Measurements from ENCODE around the gene SPTB. TPM values are rescaled to one million over a fixed set of nuclear protein-coding genes. Genes with fewer than 3 reads are reported as not detected.

The SPTB gene
- total RNA-seq, 1 experiment from 2014 or later = not detected

DNA sequence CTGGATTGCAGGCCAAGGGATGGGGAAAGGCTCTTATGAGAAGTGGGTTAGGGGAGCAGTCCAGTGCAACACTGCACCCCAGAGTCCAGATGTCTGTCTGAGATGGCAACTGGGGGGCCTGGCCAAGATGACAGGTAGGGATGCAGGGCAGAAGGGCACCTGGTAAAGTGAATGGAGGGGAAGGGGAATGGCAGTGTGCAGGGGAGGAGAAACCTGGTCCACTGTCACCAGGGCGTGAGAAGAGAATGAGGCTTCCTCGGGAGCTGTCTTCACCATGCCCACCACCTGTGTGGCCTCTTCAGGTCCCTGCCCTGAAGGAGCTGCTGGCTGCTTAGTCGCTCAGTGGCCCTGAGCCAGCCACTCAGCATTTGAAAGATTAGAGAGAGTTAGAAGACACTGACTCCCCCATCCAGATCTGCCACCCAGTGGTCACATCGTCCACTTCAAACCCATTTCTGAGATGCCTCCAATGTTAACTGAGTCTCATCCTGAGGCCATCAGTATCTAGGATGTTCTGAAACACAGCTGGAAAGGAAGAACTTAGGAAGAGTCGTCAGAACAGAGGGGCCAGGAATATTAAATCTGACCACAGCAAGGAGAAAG is 118.2 kb downstream of the SPTB start:
- in situ Hi-C loops (cut with HindIII; ENCODE audit: low sequenced_read_pairs) = no loop called here
- no peak for DNase-seq (ENCODE audit: low spot score)

DNA sequence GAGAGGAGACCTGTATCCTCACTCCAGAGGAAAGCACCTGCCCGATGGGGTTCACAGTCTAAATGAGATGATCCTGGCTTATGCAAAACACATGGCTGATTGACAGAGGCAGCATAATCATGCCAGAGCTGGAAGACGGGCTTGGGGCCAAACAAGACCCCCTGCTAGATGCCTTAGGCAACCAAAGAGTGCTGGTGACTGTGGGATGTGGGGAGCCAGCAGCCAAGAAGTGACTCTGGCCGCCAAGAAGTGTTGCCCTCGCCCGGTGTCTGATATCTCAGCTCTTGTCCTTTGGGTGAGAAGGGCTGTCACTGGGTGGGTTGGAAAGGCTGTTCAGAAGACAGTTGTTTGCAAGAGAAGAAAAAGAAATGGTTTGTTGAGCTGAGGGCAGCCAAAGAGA is 118.8 kb downstream of the SPTB start:
- in situ Hi-C loops (cut with HindIII; ENCODE audit: low sequenced_read_pairs) = no loop called here
- DNase-seq (ENCODE audit: low spot score) = no peak

DNA sequence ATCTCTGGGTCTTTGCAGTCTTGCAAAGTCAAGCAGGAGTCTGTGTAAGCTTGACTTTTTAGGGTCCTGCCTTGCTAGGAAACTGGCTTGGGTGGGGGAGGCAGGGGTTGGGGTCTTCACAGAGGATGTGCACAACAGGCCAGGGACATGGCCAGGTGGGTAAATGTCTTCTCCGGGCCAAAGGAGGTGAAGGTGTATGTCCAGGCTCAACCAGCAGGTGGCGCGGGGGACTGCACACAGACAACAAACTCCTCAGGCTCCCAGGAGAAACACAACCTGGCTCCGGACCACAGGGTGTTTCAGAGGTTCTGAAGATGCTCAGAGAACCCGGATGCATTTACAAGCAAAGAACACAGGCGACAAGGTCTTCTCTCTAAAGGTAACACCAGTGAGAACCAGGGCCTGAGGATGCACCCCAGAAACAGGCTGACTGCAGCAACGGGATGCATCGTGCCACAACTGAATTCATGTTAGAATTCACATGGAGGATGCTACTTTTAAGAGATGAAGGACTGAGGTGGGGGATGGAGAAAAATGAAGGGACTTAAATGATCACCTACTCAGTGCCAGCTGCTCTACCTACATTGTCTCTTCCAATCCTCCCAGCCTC is 119.5 kb downstream of the SPTB start:
- in situ Hi-C loops (cut with HindIII; ENCODE audit: low sequenced_read_pairs) = no loop called here
- DNase-seq (ENCODE audit: low spot score) = peak; percentile 77

DNA sequence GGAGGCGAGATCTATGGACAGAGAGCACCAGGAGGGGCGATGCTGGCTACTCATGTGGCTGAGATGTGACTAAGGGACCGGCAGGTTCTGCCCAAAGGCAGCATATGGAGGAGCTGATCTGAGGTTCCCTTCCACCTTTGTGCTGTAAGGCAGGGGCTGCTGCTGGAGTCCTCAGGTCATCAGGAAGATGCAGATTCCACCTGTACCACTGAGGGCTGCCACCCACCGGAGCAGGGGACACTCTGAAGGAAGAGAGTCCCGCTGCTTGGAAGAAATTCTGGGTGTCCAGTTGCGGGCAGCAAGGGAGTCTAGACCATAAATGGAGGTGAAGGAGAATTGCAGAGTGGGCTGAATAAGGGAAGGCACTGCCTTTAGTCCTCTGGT is 120.2 kb downstream of the SPTB start:
- DNase-seq (ENCODE audit: low spot score) = no peak
- in situ Hi-C loops (cut with HindIII; ENCODE audit: low sequenced_read_pairs) = loop anchor here (5.0 kb wide), 1 partner anchor 33 kb away; no protein-coding TSS in a partner anchor

DNA sequence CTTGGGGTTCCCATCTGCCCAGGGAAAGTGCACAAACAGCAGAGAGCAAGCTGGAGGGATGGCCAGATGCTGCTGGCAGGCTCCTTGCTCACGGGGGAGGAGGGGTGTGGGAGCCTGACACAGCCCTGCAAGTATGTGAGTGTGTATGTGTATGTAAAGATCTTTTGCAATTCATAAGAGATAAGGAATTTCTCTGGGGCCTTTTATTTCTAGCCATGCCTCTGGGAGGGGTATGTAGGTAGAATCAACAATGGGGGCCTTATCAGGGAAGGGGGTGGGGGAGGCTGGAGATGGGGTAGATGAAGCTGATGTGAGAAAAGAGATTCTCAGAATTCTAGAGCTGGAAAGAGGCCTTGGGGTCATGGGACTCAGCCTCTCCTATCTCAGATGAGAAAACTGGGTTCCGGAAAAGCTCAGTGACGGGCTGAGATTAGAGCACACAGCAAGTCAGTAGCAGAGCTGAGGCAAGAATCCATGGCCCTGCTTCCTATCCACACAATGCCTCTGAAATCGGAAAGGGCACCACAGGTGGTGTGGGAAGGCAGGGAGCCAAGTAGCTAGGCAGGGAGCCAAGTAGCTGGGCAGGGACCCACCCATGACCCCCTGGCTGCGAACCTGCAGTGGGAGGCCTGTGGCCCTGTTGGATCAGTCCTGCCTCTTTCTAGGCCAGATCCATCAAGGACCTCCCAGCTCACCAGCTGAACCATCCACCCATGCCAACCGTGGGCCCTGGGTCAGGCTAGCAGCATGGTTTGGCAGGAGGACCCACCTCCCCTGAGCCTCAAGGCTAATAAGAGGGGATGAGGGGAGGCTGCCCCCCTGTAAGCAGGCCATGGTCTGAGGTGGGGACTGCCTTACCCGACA is 120.8 kb downstream of the SPTB start:
- in situ Hi-C loops (cut with HindIII; ENCODE audit: low sequenced_read_pairs) = loop anchor here (5.0 kb wide), 1 partner anchor 33 kb away; no protein-coding TSS in a partner anchor
- no peak for DNase-seq (ENCODE audit: low spot score)

DNA sequence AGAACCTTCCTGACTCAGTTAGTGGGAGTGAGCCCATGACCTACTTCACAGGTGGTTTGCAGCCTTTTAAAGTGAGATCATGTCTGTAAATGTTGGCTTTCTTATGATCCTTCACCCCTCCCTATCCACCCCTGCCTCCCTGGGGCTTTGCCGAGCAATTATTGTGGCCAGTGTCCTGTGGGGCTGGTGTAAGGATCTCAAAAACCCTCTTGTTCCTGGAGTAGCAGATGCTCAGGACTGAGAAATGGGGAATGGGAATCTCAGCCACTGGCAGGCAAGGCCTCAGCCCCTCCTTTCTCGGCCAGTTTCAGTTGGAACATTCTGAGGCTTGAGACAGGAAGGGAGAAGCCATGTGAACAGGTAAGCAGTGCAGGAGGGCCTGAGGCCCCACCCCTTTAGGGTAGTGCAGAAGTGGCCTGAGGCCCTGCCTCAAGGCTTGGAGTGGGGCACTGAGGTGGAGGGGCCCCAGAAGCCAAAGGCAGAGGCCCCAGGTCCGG is 121.6 kb downstream of the SPTB start:
- no peak for DNase-seq (ENCODE audit: low spot score)
- in situ Hi-C loops (cut with HindIII; ENCODE audit: low sequenced_read_pairs) = loop anchor here (5.0 kb wide), 1 partner anchor 34 kb away; no protein-coding TSS in a partner anchor

DNA sequence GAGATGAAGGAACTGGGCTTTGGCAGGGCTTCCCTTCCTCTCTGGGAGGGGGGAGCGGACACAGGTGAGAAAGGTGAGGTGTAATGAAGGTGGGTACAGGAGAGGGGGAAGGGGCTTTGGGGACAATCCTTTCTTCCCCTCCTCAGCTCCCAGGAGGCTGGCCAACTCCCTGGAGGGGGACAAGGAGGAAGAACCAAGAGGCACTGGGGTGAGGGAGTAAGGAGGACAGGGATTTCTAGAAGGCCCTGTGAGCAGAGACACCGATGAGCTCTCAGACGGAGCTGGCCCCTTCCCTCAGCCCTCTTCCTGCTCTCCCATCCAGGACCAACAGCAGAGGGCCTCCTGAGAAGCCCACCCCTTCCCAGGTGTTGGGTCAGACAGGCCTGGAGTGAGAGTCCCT is 122.1 kb downstream of the SPTB start:
- no peak for DNase-seq (ENCODE audit: low spot score)
- in situ Hi-C loops (cut with HindIII; ENCODE audit: low sequenced_read_pairs) = loop anchor here (5.0 kb wide), 1 partner anchor 35 kb away; no protein-coding TSS in a partner anchor

DNA sequence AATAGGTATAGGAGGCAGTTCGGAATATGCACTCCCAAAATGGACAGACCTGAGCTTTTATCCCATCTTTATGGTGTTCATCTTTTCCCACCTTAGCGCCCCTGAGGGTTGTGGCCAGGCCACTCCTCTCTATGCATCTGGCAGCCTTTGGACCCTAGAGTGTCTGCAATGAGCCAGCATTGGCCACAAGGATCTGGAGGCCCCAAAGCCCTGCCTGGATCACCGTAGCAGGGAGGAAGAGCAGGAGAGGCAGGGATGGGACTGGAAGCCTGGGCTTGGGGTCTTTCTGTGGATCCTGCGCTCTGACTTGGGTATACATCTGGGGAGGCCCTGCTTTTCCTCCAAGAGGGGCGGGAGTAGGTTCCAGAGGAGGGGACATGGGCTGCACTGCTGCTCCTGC is 123.0 kb downstream of the SPTB start:
- no peak for DNase-seq (ENCODE audit: low spot score)
- in situ Hi-C loops (cut with HindIII; ENCODE audit: low sequenced_read_pairs) = loop anchor here (5.0 kb wide), 1 partner anchor 36 kb away; no protein-coding TSS in a partner anchor

DNA sequence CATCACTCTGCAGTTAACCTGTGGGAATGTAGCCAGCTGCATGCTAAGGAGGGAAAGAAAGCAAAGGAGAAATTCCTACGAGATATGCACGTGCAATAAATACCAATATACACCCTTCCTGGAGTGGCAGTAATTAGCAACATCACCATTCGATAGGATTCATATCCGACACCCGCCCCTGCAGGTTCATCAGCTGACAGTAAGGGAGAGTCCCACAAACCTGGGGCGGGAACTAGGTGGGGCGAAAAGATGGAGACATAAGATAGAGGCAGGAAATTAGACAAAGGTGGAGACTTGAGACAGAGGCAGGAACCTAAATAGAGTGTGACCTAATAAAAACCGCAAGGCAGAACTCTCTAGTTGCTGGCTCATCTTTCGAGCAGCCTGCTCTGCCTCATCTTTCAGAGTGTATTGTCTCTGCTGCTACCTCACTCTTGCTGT is 123.9 kb downstream of the SPTB start:
- in situ Hi-C loops (cut with HindIII; ENCODE audit: low sequenced_read_pairs) = loop anchor here (5.0 kb wide), 1 partner anchor 36 kb away; no protein-coding TSS in a partner anchor
- DNase-seq (ENCODE audit: low spot score) = no peak

DNA sequence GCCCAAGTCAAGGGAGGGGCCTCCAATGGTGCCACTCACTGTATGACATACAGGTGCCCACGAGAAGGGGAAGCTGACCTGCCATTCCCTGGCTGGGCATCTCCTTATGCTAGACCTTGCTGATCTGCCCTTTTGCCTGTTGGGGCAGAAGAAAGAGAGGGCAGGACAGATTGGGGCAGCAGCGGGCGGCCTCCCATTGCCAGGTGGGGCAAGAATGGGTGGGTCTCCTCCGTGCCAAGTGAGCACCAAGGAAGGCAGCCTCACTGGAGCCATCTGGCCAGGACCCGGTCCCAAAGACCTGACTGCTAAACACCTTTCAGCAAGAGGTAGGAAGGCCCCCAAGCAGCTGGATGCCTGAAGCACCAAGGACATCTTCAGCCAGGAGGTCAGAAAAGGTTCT is 125.0 kb downstream of the SPTB start:
- in situ Hi-C loops (cut with HindIII; ENCODE audit: low sequenced_read_pairs) = loop anchor here (5.0 kb wide), 1 partner anchor 38 kb away; no protein-coding TSS in a partner anchor
- DNase-seq (ENCODE audit: low spot score) = no peak

DNA sequence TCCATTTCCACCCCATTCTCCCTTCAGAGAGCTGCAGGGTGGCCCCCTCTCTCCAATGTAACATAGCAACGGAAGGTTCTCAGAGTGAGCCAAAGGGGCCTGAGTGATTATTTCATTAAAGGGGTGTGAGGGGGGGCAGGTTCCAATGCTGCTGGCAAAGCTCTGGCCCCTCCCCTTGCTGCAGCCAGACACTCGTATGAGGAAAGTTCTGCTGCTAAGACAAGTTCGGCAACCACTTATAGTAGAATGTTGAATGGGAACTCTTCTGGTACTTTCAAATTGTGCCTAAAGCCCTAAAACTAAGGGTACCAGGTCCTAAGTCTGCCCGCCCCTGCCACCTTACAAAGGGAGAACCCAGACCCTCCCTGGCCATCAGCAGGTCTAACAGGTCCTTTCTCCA is 125.7 kb downstream of the SPTB start:
- DNase-seq (ENCODE audit: low spot score) = no peak
- in situ Hi-C loops (cut with HindIII; ENCODE audit: low sequenced_read_pairs) = no loop called here

DNA sequence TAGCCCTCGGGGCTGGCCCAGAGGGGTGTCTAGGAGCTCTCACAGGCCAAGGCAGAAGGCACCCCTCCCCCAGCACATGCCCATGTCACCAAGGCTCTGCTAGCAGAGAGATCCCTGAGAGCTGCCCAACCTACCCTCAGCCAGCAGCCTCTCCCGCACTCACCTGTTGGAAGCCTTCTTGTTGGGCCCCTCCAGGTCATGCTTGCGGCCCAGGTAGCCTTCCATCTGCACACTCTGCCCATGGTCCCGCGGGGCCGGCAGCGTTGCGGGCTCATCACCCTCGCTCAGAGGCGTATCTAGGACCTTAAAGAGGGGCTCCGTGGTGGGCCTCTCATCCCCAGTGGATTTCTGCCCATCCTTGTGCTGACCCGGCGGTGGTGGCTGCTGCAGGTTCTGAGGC is 126.3 kb downstream of the SPTB start:
- no peak for DNase-seq (ENCODE audit: low spot score)
- in situ Hi-C loops (cut with HindIII; ENCODE audit: low sequenced_read_pairs) = no loop called here

DNA sequence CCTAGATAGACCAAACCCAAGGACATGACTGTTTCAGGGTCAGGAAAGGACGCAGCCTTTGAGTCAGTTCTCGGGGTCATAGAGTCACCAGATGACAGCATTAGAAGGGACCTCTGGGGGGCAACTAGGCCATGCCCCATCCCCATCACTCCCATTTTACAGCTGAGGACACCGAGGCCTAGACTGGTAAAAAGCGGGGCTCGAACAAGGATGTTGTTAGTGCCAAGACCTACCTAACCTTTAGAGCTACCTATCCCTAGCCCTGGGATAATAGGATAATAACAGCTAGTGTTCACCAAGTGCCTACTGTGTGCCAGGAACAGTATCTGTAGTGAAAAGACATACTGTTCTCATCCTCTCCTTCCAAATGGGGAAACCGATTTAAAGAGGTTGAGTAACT is 126.8 kb downstream of the SPTB start:
- in situ Hi-C loops (cut with HindIII; ENCODE audit: low sequenced_read_pairs) = no loop called here
- no peak for DNase-seq (ENCODE audit: low spot score)

DNA sequence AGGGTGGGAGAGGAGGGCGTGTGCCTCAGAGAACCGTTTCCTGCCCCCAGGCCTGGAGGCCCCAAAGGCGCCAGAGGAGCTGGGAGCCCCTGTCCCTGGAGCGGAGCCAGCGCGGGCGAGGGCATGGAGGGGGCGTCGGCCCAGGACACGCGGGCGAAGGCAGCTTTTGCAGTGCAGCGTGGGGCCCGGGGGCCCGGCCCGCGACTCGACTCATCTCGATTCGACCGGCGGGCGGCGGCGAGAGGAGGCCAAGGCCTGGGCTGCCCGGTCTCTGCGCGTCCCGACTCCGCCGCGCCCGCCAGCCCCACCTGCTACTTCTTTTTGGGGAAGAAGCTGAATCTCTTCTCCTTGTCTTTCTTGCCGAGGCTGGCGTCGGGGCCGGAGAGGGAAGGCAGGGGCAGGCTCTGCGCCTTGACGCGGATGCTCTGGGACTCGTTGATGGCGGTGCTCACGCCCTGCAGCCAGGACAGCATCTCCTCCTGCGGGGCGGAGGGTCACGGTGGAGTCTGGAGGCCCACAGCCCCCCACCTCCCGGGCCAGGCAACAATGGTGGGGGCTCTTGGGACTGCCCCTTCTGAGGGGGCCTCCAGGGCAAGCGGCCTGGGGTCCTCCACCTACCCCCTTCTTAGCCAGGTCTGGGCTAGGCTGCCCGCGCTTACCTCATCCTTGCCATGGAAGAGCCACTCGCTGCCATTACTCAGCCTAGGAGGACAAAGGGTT is 130.6 kb downstream of the SPTB start:
- DNase-seq (ENCODE audit: low spot score) = no peak
- in situ Hi-C loops (cut with HindIII; ENCODE audit: low sequenced_read_pairs) = no loop called here

DNA sequence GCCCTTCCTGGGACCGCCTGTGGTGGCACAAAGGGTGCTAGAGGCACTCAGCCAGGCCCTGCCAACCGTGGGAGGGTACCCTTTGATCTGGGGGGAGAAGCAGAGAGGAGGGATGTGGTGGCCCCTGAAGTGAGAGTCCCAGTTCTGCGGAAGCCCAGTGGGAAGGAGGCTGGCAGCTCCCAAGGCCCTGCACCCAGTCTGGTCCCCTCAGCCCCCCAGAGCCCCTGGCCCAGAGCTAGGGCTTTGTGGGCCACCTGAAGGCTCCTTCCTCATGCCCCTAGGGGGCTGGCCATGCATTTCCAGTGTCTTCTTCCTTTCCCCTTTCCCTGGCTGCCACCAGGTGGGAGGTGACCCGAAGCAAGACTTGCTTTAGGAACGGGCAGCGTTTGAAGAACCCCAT is 131.2 kb downstream of the SPTB start:
- no peak for DNase-seq (ENCODE audit: low spot score)
- in situ Hi-C loops (cut with HindIII; ENCODE audit: low sequenced_read_pairs) = no loop called here

DNA sequence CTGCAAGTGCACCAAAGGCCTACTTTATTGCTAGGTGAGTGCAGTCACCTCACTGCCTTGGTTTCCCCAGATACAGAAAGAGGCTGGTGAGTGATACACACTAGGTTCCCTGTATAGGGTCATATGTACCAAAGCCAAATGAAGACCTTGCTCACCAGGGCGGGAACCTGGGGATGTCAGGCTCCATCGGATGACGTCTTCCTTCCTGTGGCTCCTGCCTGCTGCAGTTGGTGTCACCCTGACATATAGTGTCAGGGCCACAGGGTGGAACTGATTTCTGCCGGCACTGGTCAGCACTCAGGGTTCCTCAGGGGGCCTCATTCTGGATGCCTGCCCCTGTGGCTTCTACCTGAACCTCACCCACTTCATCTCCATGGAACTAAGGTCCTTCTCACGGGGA is 132.4 kb downstream of the SPTB start:
- in situ Hi-C loops (cut with HindIII; ENCODE audit: low sequenced_read_pairs) = no loop called here
- no peak for DNase-seq (ENCODE audit: low spot score)

DNA sequence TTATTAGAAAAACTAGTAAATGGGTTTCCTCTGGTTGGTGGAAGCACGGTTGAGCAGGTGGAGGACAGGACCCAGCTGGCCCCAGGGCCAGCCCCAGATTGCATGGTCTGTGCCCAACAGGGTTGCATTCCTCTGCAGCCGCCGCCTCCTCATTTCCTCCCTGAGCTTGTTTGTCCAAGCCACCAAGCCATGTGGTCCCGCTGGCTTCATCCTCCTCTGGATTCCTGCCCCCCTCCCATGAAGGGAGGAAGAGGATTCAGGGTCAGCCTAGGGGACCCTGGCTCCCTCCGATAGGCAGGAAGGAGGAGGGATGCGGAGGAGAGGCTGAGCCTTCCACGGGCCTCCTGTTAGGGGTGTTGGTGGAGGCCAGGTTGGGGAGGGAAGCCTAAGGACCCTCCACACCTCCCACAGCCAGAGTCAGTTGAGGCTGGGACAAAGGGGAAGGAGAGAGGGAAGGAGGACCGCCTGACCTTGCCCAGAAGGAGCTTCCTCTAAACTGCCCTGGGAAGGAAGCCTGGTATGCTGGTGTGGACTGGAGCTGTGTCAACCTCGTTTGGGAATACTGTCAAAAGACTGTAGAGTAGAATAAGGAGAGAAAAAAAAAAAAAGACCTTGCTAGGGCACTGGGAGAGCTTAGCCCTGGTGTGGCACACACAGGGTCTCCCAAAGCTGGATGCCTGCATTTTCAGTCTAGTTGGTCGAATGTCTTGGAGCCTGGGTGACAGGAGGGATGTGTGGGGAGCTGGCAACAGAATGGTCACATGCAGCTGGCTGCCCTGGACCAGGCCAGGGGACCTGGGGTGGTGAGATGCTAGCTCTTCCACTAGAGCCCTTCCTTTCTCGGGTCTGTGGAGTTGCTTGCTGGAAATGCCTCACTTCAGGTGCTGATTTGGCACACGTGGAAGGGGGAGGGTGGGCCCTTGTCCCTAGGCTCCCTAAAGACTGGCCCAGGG is 133.1 kb downstream of the SPTB start:
- DNase-seq (ENCODE audit: low spot score) = peak; percentile 53
- in situ Hi-C loops (cut with HindIII; ENCODE audit: low sequenced_read_pairs) = no loop called here

DNA sequence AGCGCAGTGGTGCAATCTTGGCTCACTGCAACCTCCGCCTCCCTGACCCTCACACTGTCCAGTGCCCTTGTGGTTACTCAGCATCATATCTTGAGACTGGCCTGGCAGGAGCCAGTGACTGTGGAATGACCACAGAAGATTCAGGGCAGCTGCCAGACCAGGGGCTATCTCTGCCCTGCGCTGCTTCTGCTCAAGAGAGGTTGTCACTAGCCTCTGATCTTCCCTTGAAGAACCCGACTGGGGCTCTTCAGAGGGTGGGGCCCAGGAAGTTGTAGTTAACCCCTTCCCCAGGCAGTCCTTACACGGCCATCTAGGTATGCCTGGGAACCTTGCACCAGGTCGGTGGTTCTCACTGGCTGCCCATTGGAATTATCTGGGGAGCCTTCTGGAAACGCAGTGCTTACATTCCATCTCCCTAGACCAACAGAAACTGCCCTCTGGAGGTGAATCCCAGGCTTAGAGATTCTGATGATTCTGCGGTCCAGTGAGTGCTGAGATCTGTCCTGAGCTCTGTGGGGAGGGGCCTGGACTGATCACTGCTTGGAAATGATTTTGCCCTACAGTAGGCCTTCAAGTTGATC is 134.1 kb downstream of the SPTB start:
- DNase-seq (ENCODE audit: low spot score) = peak; percentile 50
- in situ Hi-C loops (cut with HindIII; ENCODE audit: low sequenced_read_pairs) = no loop called here
